ENCODE measurements around the gene RNPEPL1.

The RNPEPL1 gene

DNA sequence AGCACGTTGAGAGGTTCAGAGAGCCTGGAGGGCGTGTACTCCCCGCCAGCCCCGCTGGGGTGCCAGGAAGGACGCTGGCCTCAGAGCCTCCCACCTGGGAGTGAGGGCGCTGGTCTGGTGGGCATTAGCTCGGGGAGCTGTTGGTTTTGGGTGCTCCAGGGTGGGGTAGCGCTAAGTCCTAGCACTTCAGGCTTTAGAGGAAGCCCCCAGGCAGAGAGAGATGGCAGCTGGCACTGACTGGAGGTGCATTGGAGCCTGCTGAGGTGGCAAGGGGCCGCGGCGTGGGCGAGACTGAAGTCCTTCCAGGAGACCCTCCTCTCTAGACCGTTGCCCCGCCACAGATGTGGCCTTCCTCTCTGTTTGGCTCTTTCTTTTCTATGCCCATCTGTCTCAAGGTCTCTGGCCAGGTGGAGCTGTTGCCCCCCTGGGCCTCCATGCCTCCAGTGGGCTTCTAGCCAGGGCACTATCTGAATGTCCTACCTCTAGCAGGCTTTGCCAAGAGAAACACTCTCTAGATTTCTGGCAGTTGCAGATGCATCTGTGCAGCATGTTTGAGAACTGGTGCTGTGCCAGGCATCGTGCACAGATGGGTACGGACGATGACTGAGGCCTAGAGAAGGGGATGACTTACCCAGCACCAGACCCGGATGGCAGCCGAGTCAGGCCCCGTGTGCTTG is 24.9 kb downstream of the RNPEPL1 start:
- no peak for DNase-seq

DNA sequence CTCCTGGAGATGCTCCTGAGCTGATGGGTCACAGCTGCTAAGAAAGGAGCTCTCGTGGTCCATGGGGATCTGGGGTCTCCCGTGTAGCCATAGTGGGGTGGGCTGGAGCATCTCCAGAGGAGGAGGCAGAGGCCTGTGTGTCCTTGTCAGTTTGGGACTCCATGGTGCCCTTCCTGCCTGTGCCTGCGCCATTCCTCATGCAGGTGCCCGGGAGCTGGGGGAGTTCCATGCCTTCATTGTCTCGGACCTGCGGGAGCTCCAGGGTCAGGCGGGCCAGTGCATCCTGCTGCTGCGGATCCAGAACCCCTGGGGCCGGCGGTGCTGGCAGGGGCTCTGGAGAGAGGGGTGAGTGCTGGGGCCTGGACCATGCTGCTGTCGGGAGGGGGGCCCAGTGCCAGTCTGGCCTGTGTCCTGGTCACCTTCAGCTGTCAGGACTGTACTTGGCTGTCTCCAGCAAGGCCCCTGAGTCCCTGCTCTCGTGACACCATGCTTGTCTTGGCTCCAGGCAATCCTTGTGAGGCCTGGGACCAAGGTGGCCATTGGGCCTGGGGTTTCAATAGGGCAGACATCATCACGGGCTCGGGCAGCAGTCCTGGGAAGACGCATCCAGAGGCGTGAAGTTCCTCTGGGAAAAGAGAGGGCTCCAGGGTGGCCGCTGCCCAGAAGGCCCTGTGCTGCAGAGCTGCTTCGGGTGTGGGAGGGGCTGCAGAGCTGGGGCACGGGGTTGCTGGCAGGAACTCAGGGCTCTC is 25.6 kb downstream of the RNPEPL1 start:
- DNase-seq: no peak

DNA sequence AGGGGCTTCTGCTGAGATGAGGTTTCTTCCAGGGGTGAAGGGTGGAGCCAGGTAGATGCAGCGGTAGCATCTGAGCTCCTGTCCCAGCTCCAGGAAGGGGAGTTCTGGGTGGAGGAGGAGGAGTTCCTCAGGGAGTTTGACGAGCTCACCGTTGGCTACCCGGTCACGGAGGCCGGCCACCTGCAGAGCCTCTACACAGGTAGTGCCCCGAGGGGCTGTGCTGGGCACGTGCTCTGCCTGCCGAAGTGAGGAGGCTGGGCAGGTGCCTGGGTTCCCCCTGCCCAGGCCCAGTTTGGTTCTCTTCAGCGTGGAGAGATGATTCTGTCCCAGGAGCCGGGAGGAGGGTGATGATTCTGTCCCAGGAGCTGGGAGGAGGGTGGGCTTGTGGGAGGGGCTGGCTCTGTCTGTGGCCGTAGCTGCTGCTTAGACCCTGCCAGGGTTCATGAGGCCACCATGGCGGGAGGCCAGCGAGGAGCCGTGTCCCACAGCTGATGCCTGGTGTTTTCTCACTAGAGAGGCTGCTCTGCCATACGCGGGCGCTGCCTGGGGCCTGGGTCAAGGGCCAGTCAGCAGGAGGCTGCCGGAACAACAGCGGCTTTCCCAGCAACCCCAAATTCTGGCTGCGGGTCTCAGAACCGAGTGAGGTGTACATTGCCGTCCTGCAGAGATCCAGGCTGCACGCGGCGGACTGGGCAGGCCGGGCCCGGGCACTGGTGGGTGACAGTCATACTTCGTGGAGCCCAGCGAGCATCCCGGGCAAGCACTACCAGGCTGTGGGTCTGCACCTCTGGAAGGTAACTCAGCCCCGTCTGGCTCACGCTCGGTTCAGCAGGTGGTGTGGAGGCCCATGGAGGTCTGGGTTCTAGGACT is 26.5 kb downstream of the RNPEPL1 start:
- no peak for DNase-seq

DNA sequence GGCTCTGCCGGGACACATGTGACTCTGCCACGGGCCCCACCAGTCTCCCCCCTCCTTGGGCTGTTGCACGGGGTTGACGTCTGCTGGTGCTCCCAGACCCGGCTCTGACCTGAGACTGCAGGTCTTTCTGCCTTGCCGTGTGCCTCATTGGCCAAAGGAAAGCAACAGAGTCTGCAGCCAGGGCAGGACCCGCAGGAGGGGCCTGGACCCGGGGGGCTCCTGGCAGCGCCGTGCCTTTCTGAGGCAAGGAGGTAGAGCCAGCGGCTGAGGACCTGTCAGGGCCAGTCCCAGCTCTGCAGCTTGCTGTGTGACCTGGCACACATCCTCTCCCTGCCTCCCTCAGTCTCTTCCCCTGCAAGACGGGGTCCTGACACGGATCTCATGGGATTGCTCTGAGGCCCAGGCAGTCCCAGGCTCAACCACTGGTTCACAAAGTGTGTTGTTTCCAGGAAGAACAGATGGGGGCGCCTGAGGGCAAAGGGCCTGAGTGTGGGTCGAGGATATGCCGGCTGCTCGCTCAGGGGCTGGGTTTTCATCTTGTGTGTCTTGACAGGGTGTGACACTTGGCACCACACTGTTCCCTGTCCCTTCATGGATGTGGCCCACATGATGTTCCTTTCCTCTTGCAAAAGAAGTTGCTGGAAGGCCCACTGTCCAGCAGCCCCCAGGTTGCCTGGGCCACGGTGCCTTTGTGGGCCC is 27.2 kb downstream of the RNPEPL1 start:
- DNase-seq: no peak

DNA sequence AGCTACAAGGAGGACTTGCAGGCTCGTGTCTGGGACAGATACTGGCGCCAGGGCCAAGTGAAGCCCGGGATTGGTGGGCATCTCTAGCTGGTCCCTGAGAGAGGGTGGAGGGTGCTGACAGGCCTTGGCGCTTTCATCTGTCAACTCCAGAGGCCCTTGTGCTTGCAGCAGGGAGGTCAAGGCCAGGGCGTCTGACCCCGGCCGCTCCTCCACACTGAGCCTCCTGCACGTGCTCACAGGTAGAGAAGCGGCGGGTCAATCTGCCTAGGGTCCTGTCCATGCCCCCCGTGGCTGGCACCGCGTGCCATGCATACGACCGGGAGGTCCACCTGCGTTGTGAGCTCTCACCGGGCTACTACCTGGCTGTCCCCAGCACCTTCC is 27.8 kb downstream of the RNPEPL1 start:
- no peak for DNase-seq

DNA sequence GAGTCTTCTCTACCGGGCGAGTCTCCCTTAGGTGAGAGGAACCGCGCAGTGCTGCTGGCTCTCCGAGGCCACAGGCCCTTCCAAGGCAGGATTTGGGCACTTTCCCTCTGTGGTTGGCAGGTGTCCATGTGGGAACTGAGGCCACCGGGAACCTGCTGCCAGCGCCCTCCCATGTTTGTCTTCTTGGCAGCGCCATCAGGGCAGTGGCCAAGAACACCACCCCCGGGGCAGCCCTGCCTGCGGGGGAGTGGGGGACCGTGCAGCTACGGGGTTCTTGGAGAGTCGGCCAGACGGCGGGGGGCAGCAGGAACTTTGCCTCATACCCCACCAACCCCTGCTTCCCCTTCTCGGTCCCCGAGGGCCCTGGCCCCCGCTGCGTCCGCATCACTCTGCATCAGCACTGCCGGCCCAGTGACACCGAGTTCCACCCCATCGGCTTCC is 28.2 kb downstream of the RNPEPL1 start:
- peak; percentile 45 to 49 for DNase-seq

DNA sequence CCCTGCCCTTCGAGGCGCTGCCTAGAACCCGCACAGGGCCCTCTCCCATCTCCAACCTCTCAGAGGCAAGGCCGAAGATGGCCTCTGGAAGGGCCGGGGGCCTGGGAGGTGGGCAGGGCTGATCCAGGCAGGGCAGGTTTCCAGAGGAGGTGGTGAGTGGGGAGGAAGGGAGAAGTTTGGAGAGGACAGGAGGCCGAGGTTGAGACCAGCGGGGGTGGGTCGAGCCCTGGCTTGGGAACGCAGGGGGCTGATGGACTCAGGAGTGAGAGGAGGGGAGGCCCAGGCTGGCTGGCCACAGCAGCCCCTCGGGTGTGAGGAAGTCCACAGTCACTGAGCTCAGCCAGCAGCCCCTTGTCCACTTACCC is 28.8 kb downstream of the RNPEPL1 start:
- DNase-seq: no peak

DNA sequence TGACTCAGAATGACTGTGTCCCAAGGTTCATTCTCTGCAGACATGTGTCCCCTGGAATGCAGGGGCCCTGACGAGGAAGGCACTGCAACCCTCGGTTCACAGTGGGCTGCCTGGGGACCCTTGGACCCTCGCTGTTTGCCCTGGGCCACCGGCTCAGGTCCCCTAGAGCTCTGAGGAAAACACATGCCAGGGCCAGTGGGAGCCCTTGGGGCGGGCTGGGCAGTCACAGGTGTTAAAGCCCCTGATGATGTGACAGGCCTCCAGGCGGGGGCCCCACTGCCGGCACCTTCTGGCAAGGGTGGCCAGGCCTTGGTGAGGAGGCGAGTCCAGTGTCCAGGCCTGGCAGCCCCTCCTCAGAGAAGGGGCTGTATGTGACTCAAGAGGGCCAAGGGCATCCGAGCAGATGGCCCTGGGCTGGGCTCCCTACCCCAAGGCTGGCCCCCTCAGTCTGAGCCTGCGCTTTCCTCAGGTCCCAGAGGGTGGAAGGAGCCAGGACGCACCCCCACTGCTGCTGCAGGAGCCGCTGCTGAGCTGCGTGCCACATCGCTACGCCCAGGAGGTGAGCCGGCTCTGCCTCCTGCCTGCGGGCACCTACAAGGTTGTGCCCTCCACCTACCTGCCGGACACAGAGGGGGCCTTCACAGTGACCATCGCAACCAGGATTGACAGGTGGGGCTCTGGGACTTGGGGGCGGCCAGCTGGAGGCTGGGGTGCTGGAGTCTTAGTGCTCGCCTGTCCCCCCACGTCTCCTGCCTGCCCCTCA is 29.3 kb downstream of the RNPEPL1 start:
- DNase-seq: no peak

DNA sequence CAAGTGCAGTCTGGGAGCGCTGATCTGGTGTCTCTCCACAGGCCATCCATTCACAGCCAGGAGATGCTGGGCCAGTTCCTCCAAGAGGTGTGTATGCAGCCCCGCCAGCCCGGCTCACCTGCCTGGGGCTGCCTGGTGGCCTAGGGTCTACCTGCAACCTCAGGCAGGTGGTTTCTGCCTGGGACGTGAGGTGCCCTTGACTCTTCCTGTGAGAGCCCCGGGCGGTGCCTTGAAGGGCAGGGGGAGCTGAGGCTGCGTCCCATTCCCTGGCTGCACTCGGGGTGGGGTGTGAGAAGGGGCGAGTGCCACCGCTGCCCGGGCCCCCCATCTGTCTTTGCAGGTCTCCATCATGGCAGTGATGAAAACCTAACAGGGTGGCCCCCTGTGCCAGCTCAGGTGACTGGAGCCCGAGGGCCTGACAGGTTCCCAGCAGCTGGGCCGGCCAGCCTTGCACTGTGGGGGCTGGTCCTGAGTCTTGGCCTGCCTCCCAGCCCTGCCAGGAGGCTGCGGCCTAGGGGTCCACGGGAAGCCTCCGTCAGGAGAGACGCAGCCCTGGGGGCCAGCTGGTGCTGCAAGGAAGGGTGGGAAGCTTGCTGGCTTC is 30.1 kb downstream of the RNPEPL1 start:
- no peak for DNase-seq

DNA sequence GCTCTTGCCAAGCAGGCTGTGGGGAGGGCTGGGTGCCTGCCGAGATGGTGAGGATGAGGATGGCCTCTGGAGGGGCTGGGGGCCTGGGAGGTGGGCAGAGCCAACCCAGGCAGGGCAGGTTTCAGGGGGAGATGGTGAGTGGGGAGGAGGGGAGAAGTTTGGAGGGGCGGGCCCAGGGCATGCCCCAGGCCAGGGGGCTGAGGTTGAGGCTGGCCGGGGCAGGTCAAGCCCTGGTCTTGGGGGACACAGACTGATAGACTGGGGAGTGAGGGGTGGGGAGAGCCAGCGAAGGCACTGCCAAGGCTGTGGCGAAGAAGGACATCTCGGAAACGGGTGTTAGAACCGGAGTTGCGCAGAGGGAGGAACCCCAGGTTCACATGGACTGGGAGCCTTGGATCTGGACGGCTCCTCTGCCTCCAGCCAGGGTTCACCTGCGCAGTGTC is 30.9 kb downstream of the RNPEPL1 start:
- DNase-seq: no peak

DNA sequence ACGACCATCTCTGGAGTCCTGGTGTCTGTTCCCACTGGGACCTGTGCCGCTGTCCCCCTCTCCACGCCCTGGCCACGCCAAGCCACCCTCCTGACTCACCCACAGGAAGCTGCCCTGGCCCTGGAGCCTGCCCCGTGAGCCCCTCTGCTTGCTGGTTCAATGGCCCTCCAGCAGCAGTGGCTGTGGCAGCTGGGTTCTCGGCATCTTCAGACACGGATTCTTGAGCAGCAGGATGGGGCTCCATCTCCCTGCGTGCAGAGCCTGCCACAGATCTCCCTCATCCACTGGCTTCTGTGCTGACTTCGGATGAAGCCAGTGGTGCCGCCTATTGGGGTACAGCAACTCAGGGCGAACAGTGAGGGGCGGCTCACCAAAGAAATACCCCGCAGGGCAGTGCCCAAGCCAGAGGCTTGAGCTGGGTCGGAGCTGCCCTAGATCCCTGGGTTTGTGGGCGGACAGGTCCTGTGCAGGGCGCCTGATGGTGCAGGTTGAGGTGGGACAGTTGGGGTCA is 32.2 kb downstream of the RNPEPL1 start:
- DNase-seq: no peak

DNA sequence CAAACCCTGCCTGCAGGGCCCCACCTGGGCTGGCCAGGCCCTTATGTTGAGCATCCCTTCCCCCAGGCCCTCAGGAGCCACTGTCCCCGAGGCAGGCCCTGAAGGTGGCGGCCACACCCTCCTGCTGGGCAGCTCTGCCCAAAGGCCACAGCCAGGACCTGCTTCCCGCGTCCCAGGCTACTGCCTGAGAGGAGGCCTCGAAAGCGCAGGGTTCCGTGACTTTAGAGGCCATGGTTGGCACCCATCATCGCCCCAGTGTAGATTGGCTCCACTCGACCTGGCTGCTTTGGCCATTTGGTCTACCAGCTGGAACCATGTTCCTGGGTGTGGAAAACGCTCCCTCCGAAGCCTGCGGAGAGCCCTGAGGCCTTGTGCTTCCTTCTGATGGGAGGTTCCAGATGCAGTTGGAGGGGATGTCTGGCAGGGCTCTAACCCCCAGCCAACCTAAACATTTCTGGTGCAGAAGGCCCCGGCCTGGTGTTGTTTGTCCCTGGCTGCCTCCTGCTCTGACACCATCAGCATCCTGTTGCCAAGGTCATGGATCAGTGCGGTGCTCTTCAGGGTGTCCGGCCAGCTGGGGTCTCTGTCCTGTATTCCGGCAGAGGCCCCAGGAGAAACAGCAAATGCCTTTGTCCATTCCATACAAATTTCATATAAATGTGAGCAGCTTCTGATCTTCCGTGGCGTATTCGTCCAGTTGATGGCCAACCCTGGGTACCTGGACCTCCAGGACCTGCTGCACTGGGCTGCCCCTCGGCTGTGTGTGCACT is 33.0 kb downstream of the RNPEPL1 start:
- DNase-seq: no peak

DNA sequence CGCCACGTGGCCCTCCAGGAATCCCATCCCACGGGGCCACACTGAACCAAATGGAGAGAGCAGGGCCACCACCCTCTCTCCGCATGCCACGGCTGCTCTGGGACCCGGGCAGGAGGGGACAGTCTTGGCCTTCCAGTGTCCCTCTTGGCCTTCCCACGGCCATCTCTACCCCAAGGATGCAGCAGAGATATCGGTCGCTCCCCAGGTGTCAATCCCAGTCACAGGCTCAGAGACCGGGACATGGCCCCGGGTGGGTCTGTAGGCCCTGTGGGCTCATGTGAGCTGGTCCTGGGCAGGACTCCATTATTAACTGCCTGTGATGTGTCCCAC is 33.5 kb downstream of the RNPEPL1 start:
- no peak for DNase-seq

DNA sequence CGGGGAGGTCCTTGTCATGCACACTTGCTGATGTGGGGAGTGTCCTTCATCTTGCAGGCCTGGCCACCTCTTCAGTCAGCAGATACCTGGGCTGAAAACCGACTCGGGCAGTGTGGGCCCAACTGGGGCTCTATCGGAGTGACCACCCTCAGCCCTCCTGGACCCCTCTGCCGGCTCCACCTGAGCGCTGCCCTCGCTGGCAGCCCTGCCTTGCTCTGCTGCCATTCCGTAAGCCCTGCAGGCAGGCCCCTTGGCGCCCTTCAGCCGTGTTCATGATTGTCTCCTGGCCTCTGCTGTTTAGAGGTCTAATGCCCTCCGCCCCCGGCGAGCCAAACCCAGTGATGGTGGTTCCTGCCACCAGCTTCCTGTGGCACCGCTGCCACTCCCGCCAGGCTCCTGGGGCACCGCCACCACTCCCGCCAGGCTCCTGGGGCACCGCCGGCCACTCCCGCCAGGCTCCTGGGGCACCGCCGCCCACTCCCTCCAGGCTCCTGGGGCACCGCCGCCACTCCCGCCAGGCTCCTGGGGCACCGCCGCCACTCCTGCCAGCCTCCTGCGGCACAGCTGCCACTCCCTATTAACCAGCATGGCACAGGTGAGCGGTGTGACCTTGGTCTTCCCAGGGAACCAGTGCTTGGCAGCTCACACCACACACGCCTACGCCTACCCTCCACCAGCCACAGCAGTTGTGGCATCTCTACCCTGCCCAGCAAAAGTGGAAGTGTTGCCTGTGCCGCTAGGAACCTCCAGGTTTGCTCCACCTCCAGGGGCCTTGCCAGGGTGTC is 34.2 kb downstream of the RNPEPL1 start:
- no peak for DNase-seq

DNA sequence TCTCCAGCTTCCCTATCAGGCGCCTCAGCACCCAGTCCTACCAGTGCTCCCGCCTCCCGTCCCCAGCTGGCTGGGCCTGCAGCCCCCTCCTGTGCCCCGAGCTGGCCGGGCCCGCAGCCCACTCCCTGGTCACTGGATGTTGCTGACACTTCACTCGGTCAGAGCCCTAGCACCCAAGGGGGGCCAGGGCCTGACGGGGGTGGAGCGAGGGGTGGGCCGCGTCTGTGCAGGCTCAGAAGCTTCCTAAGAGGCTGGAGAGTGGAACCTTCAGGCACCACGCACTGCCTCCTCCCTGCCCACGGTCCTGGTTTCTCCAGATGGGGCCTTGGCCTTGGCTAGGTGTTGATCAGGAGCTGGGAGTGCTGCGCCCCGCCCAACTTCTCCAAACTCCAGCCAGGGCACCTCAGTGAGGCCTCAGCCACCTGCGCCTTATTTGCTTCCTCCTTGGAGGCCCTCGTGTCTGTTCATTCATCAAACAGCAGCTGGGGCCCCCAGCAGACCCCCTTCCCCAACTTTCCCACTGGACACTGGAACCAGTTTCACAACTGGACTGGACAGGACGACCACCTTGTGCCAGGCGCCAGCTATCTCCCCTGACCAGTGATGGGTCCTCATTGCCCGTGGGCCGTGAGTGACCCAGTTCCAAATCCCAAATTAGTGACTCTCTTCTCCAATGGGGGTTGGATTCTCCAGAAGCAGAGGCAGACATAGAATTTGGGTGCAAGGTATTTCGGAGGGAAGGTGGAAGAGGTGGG is 35.0 kb downstream of the RNPEPL1 start:
- DNase-seq: no peak

DNA sequence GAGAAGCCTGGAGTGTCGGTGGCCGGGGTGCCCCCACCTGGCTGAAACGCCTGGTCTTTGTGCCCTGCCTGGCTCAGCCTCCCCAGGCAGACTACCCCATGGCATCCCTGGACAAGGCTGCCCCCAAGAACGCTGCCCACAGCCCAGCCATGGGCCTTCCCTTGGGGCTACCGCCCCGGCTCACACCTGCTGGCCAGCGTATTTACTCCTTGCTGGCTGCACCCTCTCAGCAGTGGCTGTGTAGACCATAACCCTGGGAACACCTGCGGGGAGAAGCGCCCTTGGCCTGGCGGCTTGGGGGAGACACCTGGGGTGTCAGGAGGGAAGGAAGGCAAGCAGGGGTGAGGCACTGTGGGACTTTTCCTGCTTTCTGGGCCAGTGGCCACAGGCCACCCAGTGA is 35.6 kb downstream of the RNPEPL1 start:
- DNase-seq: no peak

DNA sequence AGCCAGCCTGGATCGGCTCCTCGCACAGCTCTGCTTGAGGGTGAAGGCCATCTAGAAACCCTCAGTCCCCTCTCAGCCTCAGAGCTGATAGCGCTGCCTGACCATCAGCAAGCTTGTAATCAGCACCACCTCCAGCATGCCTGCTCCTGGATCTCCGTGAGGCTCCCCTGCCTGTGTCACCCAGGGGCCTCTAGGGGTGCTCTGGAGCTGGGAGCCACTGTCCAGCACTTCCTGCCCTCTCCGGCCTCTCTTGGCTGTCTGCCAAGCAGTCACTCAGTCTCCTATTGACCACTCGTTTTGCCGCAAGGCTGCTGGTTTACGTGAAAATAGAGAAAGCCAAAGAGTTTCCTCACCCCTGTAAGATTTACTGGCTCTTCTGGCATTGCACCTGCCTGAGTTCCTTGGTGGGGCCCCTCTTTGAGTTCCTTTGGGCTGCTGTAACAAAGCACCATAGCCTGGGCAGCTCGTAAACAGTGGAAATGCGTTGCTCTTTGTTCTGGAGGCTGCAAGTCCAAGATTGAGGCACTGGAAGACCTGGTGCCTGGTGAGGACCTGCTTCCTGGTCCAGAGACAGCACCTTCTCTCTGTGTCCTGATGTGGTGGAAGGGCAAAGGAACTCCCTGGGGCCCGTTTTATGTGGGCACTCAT is 36.1 kb downstream of the RNPEPL1 start:
- DNase-seq: peak; percentile 62 to 81

DNA sequence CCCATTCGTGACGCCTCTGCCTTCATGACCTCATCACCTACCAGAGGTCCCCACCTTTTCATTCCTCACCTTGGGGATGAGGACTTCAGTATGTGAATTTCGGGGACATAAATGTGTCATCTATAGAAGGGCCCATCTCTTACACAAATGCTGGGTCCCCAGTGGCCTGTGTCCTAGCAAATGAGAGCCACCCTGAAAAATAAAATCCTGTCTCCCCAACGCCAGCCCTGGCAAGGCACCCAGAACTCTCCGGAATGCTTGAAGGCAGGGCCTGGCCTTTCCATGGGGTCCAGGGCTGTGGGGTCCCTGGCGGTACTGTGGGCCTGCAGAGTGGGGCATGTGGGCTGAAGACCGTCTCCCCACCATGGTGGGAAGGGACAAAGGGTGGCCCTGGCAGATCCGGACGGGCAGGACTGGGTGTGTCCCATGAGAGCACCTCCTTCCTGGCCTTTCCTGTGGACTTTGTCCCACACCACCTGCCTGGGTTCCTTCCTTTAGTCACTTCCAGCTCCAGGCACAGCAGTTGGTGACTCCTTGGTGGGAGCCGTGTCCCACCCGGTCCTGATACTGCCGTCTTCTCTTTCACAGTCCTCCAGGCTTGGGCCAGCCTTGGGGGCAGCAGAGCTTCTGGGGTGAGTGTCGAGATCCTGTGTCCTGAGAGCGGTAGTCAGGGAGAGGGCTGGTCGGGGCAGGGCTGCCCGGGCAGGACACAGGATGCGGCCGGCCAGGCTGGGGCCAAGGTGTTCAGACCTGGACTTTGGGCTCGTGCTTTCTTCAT is 36.8 kb downstream of the RNPEPL1 start:
- DNase-seq: no peak
